ENCODE data around the gene CORO1C.

The CORO1C gene

DNA sequence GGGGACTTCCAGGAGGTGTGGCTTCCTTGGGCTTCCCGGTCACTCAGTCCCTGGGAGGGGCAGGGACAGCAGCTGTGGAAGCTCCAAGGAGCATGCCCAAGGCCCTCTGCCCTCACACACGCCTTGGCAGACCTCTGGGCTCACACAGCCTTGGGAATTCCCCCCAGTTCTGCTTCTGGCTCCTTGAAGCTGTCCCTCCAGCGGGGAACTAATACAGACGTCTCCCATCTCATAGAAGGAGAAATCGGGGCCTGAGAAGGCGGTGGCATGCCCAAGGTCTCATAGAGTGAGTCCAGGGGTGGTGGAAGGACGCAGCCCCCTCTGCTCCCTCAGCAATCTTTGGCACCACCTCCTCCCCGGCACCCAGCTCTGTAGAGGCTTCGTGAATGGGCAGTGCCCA lies 117.8 kb downstream of the CORO1C start:
- no peak for DNase-seq

DNA sequence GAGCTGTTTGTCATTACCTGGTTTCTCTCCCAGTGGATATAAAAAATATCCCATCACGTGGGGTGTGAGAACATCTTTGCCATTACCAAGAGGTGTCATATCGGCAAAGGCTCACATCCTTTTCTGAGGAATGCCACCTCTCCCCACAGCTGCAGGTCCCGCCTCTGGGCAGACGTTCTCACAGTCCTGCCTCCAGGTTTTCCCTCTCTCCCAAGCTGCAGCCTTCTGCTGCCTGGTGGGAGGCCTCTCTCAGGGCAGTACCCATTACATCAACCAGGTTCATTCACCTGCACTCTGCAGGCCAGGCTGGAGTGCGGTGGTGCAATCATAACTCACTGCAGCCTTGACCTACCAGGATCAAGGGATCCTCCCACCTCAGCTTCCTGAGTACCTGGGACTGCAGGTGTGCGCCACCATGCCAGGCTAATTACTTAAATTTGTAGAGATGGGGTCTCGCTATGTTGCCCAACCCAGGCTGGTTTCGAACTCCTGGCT lies 118.5 kb downstream of the CORO1C start:
- no peak for DNase-seq

DNA sequence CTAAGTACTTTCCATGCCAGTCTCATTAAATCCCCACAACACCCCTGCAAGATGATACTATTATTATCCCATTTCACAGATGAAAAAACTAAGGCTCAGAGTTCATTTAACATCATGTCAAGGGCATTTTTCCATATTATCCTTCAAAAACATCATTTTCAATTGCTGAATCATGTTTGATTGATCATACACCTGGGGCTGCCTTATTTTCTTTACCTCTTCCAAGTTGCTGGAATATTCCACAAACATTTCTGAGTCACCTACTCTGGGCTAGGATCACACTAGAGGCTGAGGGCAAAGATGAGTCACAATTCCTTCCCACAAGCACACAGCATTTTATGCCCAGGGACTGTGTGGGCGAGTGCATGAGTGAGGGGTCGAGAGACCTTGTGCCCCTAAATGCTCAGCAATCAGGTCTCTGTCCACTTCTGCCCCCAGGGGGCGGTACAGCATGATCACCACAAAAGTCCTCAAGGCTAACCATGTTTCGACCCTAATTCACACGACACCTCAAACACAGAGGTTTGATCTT lies 119.4 kb downstream of the CORO1C start:
- peak; percentile 75 for DNase-seq

DNA sequence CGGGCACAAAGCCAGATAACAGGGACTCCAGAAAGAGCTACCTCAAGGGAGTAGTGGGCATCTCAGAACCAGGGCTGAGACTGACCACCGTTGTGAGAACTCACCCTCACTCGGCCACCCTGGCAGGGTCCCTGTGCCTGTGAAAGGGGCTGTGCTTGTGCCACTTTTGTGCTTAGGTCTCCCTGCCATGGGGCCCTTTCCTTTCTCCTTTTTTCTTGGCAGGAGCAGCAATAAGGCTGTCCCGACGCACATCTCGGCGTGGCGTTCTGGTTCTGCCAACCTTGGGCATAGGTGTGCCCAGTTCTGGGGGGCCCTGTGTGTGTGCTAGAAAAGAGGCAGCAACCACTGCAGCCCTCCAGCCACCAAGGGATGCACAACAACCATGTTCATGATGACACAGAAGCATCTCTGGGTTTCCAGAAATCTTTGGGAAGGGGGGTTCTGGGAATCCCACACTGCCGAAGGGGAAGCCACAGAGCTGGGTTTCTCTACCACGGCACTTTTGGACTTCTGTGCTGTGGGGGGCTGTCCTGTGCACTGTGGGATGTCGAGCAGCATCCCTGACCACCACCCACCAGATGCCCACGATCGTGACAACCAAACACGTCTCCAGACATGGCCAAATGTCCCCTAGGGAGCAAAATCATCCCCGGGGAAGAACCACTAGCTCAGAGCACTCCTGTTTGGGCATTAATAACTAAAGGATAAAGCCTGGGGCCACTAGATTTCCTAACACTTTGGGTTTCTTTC lies 120.3 kb downstream of the CORO1C start:
- DNase-seq, result no peak

DNA sequence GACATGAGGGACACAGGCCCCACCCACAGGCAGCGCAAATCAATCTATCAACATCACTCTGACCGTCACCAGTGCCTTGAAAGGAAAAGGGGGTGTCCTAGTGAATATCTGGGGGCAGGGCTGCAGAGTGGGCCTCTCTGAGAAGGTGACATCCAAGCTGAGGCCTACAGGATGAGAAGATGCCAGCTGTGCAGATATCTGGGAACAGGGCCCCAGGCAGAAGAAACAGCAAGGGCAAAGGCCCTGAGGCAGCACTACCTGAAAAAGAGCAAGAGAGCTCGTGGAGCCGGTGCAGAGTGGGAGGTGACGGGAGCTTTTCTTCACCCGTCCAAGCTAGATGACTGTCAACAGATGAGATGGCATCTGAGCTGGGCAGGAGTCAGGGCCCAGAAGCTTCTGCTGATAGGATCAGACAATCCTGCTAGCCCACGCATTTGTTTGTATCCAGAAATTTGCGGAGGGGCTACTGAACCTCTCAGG lies 120.9 kb downstream of the CORO1C start:
- DNase-seq, result no peak

DNA sequence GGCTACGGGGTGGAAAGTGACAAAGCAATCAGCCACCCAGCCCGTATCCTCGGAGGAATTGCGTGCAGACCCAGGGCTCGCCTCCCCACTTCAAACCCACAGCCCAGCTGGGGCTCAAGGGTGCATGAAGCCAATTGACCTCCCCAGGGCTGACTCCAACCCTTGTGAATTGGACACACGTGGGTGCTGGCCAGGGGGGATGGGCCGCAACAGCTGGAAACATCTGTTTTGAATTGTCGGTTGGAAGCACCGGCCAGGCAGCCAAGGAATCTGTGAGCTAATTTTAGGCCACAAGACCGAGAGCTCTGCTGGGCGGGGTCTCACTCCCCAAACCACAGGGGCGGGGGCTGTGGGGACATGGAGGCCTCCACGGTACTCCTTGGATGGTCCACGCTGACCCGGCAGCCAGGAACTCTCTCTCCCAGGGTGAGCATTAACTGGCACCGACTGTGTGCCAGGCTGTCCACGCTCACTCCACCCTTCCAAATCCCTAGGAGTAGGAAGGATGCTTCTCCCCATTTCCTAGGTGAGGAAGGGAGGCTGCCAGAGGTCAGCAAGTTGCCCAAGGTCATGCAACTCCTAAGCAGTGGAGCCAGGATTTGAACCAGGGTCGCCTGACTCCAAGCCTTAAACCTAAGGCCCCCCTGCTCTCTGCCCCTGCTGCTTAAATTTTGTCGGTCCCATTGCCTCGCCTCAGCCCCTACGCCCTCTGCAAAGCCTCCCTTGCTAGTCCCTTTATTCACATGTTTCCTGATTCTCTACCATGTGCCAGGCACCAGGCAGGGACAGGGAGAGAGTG lies 121.6 kb downstream of the CORO1C start:
- DNase-seq, result no peak

DNA sequence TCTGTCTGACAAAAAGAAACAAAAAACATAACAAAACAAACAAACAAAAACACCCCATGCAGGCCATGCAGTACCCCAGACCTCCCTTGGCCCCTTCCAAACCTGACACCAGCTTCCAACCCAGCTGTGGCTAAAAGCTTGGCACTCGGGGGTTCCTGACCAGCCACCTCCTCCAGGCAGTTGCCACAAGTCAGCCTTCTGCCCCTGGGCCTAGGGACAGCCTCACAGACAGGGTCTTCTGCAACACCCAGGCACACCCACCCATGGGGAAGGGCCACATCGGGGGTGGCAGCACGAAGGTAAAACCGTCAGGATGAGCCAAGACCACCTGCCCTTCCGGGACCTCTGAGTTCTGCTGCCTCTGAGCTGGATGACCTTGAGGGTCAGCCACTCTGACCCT lies 122.7 kb downstream of the CORO1C start:
- DNase-seq, result no peak

DNA sequence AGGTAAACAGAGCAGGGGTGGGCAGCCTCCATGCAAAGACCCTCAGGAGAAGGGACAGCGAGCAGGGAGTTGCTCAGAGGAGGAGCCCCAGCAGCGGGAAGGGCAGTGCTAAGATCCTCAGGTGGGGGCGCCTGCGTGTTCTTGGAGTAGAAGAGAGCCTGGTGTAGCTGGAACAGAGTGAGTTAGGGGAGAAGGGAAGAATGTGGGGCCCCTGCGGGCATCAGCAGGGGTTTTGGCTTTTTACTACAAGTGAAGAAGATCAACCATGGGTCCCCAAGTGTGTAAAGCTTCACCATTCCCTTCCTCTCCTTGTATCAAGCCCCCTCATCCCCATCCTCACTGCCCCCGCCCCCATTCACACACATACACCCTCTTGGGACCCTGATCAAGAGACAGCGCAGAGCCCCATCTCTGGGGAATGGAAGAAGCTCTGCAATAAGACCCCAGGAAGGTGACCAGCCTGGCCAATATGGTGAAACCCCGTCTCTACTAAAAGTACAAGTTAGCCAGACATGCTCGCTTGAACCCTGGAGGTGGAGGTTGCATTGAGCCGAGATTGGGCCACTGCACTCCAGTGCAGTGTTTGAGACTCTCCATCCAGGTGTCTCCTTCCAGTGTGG lies 123.2 kb downstream of the CORO1C start:
- DNase-seq, result no peak

DNA sequence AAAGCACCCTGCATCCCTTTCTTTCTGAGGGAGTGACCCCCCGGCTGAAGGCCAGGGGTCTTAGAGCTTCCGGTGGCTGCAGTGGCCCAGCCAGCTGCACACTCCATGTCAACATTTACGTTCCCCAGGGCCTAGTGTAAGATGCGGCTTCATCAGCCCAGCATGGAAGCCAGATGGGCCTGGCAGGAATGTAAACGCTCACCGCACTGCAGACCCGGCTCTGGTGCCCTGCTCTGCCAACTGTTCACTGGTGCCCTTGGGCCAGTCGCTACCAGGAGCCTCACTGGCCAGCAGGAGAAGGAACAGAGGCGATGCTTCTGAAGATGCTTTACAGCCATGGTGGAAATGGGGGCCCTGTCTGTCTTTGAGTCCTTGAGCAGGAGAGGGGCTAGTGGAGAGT lies 124.8 kb downstream of the CORO1C start:
- DNase-seq, result no peak

DNA sequence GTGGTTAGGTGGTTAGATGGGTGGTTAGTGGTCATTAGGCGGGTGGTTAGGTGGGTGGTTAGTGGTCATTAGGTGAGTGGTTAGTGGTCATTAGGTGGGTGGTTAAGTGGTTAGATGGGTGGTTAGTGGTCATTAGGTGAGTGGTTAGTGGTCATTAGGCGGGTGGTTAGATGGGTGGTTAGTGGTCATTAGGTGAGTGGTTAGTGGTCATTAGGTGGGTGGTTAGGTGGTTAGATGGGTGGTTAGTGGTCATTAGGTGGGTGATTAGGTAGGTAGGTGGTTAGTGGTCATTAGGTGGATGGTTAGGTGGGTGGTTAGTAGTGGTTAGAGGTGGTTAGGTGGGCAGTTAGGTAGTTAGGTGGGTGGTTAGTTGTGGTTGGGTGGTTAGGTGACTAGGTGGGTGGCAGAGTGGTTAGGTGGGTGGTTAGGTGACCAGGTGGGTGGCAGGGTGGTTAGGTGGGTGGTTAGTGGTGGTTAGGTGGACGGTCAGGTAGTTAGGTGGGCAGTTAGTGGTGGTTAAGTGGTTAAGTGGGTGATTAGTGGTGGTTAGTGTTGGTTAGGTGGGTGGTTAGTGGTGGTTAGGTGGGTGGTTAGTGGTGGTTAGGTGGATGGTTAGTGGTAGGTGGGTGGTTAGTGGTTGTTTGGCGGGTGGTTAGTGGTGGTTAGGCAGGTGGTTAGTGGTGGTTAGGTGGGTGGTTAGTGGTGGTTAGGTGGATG lies 125.5 kb downstream of the CORO1C start:
- DNase-seq, result no peak

DNA sequence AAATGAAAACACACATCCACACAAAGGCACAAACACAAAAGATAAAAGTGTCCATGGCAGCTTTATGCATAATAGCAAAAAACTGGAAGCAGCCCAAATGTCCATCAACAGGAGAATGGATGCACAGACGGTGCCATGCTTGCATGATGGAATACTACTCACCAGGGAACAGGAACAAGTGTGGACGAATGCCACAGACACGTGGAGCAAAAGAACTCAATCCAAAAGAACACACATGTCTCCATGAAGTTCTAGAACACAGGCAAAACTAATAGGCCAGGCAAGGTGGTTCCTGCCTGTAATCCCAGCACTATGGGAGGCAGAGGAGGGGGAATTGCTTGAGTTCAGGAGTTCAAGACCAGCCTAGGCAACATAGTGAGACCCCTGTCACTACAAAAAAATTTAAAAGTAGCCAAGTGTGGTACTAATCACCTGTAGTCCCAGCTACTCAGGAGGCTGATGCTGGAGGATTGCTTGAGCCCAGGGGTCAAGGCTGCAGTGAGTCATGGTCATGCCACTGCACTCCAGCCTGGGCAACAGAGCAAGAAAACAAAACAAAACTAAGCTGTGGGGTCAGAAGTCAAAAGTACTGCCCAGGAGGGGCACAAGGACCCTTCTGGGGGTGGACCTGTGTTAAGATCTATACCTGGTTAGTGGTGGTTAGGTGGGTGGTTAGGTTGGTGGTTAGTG lies 126.2 kb downstream of the CORO1C start:
- DNase-seq, result no peak

DNA sequence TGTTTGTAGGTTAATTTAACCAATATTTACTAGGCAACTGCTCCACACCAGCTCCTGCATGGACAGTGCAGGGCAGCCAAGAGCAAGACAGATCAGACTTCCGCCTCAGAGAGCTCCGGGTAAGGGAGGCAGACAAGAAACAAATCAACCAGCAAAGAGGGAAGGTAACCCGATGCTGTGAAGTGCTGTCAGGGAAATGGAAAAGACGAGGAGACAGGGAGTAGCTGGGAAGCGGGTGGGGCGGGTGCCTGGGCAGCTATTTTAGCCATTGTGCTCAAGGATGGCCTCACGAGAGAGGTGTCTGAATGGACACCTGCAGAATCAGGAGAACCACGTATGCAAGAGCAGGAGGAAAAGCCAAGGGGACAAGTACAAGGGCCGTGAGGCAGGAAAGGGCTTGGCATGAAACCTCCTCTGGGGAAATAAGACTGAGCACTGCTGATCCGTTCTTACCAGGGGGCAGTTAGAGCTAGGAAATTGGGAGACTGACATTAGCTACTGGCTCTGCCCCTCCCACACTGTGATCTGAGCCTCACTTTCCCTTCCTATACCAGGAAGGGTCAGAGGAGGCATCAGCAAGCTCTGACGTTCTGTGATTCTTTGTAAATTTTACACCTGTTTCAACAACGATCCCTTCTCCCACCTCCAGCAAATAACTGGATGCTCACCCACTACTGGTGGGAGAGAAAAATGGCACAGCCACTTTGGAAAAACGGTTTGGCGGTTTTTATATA lies 126.9 kb downstream of the CORO1C start:
- no peak for DNase-seq

DNA sequence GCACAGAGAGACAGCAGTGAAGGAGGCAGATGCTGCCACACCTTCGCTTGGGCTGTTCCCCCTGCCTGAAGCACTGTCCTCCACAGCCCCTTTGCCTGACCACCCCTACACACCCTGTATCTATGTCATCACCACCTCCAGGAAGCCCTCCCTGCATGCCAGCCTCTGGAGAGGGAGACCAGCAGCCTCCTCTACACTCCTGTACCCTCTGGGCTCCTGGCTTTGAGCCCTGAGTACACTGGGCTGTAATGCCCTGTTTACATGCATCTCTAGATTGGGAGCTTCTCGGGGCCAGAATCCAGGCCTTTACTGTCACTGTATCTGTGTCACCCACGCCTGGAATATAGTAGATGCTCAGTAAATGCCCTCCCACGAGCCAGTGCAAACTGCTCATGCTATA lies 127.6 kb downstream of the CORO1C start:
- DNase-seq, result no peak

DNA sequence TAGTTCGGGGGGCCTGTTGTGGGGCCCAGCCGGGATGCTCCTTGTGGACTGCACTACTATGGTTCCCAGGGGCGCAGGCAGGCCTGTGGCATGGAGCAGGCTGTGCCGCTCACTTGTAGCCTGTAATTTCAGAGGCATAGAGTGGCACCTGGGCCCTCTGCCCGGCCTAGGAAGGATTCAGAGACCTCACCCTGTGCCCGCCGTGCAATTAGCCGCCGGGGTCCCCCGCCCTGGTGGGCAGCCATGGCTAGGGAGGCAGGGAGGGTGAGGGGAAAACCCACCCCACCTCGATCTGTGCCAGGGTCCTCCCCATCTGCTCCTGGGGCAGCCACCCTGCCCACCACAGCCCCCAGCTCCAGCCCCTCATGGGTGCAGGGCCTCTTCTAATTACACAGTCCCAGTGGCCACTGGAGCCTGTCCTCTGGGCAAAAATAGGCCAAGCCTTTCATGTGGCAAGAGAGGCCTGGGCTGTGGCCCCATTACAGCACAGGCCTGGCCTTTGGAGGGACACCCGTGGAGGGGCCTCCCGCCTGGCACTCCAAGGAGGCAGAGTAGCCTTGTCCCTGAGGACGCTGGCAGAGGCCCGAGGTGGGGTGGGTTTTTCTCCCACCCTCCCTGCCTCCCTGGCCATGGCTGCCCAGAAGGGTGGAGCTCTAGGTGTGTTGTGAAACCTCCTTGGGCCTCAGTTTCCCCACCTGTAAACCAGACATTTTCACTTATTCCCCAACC lies 128.2 kb downstream of the CORO1C start:
- no peak for DNase-seq

DNA sequence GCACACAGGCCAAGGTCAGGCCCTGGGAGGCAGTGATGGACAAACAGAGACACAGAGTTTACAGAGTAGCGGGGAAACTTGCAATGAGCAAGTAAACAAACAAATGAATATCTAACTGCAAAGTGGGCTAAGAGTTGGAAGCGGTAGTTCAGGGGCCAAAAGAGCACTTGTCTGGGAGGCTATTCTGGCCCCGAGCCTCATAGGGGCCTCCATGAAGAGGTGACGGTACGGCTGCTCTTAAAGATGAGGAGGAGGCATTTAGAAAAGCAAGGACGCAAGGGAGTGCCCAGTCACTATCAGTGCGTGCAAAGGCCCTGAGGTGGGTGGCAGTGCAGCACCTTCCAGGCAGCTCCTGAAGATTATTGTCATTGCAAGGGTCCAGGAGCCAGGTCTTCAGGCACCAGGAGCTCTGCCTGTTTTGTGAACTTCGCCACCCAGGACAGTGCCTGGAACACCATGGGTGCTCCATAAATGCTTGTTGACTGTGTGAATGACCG lies 129.1 kb downstream of the CORO1C start:
- DNase-seq, result no peak

DNA sequence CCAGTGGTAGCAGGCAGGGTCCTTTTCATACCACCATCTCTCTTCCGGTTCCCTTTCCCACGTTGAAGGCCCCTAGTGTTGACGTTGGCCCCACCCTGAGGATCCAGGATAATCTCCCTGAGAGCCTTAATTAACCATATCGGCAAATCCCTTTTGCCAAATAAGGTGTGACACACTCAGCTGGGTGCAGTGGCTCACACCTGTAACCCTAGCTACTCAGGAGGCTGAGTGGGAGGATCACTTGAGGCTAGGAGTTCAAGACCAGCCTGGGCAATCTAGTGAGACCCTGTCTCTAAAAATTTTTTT lies 130.7 kb downstream of the CORO1C start:
- DNase-seq, result no peak

DNA sequence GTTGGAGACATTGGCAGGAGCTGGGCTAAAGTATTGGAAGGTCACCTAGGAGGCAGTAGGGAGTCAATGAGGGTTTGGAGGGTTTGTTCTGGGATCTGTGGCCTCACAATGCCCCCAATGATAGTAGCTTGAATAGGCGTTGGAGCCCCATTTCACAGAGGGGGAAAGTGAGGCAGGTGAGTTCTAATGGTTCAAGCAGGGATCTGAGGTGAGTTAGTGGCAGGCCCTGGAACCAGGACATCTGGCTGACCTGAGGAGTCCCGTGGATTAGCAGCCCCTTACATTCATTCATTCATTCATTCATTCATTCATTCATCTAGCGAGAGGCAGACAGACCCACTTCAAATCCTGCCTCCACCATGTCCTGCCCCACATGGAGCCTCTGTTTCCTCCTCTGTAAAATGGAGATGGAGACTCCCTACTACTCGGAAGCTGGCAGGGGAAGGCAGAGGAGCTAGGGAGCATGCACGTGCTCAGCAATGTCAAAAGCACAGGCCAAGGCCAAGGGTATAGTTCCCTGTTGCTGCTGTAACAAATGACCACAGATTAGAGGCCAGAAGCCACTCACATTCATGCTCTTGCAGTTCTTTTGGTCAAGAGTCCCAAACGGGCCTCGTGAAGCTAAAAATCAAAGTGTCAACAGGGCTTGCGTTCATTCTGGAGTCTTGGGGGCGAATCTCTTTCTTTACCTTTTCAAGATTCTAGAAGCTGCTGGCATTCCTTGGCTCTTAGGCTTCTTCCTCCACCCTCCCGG lies 131.2 kb downstream of the CORO1C start:
- no peak for DNase-seq

DNA sequence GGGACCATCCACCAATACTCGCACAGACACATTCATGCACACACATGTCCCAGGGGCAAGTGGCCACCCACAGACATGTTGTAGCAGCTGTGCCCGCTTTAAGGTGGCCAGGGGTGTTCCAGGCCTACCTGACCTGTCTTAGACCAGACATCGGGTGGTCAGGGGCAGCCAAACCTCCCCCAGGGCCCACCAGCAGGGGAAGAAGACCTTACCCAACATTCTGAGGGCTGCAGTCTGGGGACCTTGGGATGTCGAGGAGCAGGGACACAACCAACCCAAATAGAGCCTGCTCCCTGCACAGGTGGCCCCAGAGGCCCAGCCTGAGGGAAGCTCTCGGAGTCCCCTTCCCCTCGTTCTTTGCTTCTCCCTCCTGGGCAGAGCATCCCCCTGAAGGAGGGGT lies 131.8 kb downstream of the CORO1C start:
- no peak for DNase-seq

DNA sequence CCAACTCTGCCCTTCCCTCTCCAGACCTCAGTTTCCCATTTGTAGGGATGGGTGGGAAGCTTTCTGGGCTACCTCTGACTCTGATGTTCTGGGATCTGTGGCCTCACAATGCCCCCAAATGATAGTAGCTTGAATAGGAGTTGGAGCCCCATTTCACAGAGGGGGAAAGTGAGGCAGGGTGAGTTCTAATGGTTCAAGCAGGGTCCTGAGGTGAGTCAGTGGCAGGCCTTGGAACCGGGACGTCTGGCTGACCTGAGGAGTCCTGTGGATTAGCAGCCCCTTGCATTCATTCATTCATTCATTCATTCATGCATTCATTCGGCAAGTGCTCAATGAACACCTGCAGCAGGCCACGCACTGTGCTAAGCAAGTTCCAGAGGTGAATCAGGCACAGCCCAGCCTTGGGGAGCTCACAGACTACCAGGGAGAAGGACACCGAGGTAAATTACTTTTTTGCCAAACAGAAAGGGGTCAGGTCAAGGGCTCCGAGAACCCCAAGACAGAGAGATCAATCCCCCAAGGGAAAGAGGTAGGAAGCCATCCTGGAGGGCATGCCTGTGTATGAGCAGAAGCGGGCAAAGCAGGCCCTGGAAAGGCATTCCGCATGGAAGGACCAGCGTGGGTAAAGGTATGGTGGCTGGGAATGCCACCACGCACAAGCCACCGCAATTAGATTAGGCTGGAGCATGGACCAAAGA lies 132.6 kb downstream of the CORO1C start:
- no peak for DNase-seq
